Sigmoid colon (tissue), 4 donors: ENCODE measurements around the gene CCNY.
"Not testable (repeated sequence)": the region's sequence is repeated elsewhere in the genome, so short reads cannot be mapped to it uniquely, and the experiment has no call there.

Source experiments
- CTCF ChIP-seq, 4 experiments: fragments of 450-650 bp in 3 of 4; fragments of 200-600 bp in 1 of 4; IDR thresholded peaks; one replicate each; pipeline ENCODE4 v1.5.1; 2016 to 2019; ENCODE audit warnings: antibody characterized with exemption in 4 of 4, mild to moderate bottlenecking in 3 of 4, moderate library complexity in 2 of 4
- EP300 ChIP-seq, 4 donors: sonication (generic); formaldehyde crosslinking; IDR thresholded peaks; one replicate each; pipeline ENCODE4 v1.6.1; 2017; ENCODE audit warnings: antibody characterized with exemption in 4 of 4
- POLR2A ChIP-seq, 2 donors: fragments of 450-650 bp; IDR thresholded peaks; one replicate each; pipeline ENCODE4 v1.6.1; 2016; ENCODE audit warnings: antibody characterized with exemption in 2 of 2, mild to moderate bottlenecking in 2 of 2, moderate library complexity in 2 of 2
- POLR2AphosphoS5 ChIP-seq, 4 donors: sonication (generic); formaldehyde crosslinking; IDR thresholded peaks; one replicate each; pipeline ENCODE4 v1.6.1; 2017; ENCODE audit warnings: antibody characterized with exemption in 4 of 4

- not testable (repeated sequence) for TF ChIP-seq CTCF, EP300, POLR2A, POLR2AphosphoS5 (IDR thresholded peaks at IDR 0.05)
These were observed 22.2 kb upstream of the CCNY start for GRCh38 chr10:35314142-35314541.
